ENCODE results near the gene DNAJC11. TPM values are rescaled to one million over a fixed set of nuclear protein-coding genes. Genes with fewer than 3 reads are reported as not detected.

Gene DNAJC11
- 31.3 to 36.7 TPM (median 35.0 TPM) in 5 replicates for total RNA-seq (2022; extraction: Qiagen RNA extraction)

GRCh38 chr1:6701437-6702153 lies at the start of gene DNAJC11:
TSS of gene DNAJC11 (minus strand) at chr1:6701816. CDS start at chr1:6701800, 16 bp downstream.

GRCh38 chr1:6624710-6625583 lies 76.7 kb downstream of the DNAJC11 start, which contains the start of gene THAP3:
TSS of gene THAP3 (plus strand) at chr1:6624868. CDS start at chr1:6625219, 351 bp downstream.

GRCh38 chr1:6613361-6614018 lies 88.1 kb downstream of the DNAJC11 start, which contains the start of gene PHF13:
TSS of gene PHF13 (plus strand) at chr1:6613731. CDS start at chr1:6614067, 336 bp downstream.

GRCh38 chr1:6602669-6603237 lies 98.9 kb downstream of the DNAJC11 start, which contains the start of gene KLHL21:
TSS of gene KLHL21 (minus strand) at chr1:6602869. CDS start at chr1:6602817, 52 bp downstream.

Other genes starting within 250 kb of the DNAJC11 start
- gene TNFRSF25, start 235.6 kb downstream of the DNAJC11 start, total RNA-seq (2022; extraction: Qiagen RNA extraction), result 1.6 to 4.5 TPM (median 3.2 TPM) in 5 replicates
- 2.2 to 4.7 TPM (median 3.6 TPM) in 5 replicates for gene PLEKHG5, start 210.1 kb downstream of the DNAJC11 start, total RNA-seq (2022; extraction: Qiagen RNA extraction)
- gene NOL9, start 147.3 kb downstream of the DNAJC11 start, total RNA-seq (2022; extraction: Qiagen RNA extraction), result 3.7 to 5.9 TPM (median 5.6 TPM) in 5 replicates
- gene TAS1R1, start 146.5 kb downstream of the DNAJC11 start, total RNA-seq (2022; extraction: Qiagen RNA extraction), result not detected in 5 replicates
- 11.4 to 17.4 TPM (median 15.6 TPM) in 5 replicates for gene ZBTB48, start 121.8 kb downstream of the DNAJC11 start, total RNA-seq (2022; extraction: Qiagen RNA extraction)
- gene KLHL21, start 98.9 kb downstream of the DNAJC11 start, total RNA-seq (2022; extraction: Qiagen RNA extraction), result 13.4 to 19.4 TPM (median 18.0 TPM) in 5 replicates
- 7.1 to 9.3 TPM (median 8.7 TPM) in 5 replicates for gene PHF13, start 88.1 kb downstream of the DNAJC11 start, total RNA-seq (2022; extraction: Qiagen RNA extraction)
- 12.8 to 16.8 TPM (median 16.0 TPM) in 5 replicates for gene THAP3, start 76.9 kb downstream of the DNAJC11 start, total RNA-seq (2022; extraction: Qiagen RNA extraction)
- gene CAMTA1, start 83.6 kb upstream of the DNAJC11 start, total RNA-seq (2022; extraction: Qiagen RNA extraction), result 64.7 to 71.3 TPM (median 67.3 TPM) in 5 replicates